ENCODE data around the gene FAM13C.

FAM13C gene

DNA sequence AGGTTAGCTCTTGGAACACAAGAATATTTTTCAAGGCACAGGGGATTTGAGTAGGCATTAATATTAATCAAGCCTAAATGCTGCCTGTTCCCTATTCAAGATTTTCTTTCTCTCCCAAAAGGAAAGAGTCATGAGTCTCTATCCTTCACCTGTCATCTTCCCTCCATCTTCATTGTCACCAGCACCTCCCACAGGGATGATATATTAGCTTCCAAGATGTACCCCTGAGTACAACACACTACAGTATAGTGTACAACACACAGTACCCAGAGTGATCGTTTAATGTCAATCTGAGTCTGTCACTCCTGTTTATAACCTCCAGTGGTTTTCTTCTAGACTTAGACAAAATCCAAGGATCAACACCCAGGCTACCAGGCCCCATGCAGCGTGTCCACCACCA, 50.1 kb downstream of the FAM13C start:
- no peak for DNase-seq

DNA sequence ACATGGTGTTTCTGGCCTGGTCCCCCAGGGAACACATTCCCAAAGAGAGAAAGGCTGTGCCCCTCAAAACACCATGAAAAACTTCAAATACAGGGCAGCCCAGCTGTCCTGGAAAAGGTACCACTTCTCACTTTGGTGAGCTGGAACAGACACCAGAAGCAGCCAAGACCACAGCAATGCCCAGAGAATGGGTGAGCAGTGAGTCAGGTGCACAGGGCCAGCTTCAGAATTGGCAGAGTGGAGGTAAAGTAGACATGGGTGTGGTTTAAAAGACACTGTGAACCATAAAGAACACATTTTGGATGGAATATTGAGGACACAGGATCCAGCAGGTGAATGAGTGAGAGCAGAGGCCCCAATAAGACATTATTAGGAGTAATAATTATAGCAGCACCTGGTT, 51.3 kb downstream of the FAM13C start:
- DNase-seq = no peak

DNA sequence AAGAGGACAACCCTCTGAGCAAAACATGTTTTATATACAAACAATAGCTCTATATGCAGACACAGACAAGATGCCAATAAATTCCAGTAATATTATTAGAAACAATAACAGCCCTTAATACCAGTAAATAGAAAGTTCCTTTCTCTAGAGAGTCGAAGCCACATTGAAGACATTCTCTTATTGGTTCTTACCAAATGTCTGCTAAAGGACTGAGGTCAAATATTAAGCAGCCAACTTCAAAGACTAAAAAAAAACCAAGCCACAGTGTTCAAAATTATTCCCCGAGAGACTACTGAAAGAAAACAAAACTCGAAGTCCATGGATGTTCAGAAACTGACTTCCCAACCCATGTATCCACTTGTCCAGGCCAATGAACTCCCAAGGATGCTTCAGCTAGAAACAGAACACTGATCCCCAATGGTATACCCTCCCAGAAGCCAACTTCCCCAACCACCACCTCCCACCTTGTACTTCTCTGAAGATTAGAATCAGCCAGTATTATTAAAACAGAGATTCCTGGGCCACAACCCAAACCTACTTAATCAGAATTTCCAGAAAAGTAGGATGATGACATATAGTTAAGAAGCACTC, 51.9 kb downstream of the FAM13C start:
- DNase-seq = no peak

DNA sequence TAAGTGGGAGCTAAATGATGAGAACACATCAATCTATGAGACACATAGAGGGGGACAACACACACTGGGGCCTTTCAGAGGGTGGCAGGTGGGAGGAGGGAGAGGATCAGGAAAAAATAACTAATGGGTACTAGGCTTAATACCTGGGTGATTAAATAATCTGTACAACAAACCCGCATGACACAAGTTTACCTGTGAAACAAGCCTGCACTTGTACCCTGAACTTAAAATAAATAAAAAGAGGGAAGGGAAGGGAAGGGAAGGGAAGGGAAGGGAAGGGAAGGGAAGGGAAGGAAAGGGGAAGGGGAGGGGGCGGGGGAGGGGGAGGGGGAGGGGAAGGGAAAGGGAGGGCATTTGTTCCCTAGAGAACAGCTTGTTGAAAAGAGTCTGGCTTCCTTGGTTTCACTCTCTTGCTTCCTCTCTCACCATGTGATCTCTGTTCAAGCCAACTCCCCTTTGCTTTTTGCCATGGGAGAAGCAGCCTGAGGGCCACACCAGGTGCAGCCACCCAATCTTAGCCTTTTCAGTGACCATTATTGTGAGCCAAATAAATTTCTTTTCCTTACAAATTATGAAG, 57.7 kb downstream of the FAM13C start:
- no peak for DNase-seq

DNA sequence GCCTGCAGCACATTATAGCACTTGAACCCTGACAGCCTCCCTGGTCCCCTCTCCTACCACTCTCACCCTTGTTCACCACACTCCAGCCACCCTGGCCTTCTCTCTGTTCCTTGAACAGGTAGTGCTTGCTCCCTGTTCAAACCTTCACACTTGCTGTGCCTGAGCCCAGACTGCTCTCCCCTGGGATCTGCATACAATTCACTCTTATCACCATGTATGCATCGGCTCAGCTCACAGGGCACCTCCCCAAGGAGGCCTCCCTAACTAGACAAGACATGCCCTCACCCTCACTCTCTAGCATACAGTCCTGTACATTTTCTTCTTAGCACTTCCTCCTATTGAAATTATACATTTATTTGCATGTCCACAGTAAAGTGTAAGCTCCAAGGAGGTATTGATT, 59.3 kb downstream of the FAM13C start:
- DNase-seq = no peak

DNA sequence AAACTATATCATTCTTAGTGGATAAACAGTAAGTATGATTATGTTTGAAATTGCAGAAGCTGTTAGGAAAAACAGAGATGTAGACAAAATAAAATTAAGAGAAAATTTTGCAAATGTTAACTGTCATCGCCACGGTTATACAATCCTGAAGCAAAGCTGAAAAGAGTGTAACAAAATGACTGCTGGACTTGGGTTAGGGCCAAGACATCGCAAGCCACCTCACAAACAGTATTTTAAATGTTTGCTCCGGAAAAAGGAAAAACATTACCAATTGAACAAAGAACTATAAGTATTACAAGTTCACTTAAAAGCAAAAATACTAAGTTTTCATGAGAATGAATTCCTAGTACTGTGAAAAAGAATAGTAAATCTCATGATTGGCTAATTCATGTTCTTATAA, 60.0 kb downstream of the FAM13C start:
- no peak for DNase-seq

DNA sequence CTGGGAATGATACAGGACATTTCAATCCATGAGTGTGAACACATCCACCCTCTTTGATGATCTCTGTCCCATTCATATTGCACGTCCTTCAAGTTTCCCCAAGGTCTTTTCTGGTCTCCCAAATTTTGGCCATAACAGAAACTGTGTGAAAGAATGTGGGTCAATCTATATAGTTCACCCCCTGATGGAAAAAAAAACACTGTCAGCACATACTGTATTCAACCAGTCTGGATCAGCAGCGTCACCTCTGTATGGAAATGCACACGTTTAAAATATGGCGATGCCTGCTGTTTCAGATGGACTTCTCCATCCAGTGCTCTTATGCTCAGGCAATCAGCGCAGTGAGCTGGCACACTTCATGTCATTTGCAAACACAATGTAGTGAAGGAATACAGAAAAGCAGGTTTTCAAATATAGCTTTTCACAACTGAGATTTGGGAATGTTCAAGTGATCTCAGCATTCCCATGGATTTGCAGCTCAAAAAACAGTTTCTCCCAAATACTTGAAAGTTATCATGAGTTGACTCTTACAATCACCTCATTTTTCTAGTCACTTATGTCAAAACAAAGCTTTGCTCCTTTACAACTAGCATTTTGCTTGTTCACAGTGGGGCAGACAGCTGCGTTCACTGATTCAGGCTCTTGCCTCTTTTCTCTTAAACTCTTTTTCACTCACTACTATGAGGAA, 61.1 kb downstream of the FAM13C start:
- DNase-seq = no peak

DNA sequence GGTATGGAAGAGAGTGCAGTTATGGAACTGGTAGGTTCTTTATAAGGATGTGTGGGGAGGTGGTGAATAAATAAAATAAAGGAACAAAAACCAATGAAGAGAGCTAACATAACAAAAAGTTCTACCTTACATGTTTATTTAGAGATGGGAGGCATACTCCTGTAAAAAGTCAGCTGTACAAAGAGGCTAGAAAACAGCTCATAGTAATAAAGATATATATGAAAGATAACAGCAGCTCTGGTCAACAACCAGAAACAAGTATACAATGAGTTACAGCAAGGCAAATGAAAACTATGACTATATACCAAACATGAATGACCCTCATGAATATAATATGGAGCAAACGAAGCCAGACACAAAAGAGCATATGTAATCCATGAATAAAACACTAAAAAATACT, 62.0 kb downstream of the FAM13C start:
- no peak for DNase-seq

DNA sequence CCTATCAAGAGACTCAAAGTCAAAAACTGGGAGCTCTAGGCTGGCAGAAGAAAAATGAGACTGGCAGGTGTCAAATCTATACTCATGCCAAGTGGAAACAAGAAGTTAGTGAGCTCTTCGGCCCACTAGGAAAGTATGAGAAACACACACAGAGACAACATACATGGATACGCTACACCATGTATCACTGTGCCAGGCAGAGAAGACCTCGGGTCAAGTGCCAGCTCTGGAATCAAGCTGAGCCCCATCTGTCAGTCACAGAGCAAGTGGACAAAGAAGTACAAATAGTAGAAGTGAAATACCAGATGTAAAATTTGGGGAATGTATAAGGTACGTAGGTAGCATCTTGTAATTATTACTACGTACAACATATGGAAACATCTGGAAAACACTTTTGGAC, 62.4 kb downstream of the FAM13C start:
- no peak for DNase-seq

DNA sequence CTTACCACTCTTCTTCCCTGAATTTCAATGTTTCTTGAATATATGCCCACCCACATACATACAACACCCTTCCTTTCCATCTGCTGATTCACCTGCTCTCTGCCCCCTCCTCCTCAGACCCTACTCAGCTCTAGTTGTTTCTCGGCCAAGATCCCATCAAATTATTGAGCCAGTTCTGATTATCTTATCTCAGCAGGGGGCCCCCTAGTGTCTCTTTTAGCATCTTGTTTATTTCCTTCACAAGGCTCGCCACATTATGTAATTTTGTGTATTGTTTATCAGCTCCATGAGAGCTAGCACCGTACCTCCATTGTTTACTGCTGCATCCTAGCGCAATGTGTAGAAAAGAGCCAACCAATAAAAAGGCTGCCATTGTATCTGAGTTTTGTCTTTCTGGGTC, 71.9 kb downstream of the FAM13C start:
- no peak for DNase-seq

DNA sequence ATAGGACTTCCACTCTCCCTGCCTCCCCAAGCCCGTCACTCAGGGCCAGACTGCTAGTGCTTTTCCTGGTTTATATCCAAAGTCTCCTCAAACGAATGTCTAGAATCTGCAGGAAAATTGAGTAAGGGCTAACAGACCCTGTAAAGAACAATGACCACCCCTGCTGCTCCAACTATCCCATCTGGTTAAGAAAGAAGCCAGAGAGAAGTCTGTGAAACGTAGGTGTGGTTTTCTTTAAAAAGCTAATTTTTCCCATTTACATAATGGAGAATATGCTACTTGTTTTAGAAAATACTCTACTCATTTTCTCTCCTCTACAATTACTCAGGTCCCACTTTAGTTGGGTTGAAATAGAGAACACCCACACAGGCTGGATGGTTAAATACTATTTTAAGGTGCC, 72.5 kb downstream of the FAM13C start:
- DNase-seq = no peak

DNA sequence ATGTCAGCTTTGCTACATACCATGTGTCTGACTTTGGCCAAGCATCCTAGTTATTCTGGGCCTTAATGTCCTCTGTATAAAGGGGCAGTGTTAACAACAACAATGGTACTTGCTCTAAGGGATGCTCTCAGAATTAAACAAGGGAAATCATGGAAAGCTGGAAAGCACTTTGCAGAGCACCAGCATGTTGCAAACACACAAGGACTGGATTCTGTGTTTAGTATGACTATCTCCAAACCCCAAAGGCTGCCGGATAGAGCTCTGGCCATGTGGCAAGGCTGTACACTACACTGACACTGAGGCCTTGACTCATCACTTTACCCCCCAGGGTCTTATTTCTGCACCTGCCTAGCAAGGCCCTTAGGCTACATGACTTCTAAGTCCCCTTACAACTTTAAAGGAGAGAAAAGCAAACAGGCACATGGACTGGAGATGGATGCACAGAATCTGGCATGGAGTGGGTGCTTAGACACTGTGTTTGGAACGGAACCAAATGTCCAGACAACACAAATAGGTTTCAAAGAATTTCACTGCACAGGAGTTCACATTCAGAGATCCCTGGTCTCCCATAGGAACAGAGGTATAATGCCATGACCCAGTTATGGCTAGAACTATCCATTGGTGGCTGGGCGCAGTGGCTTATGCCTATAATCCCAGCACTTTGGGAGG, 74.6 kb downstream of the FAM13C start:
- no peak for DNase-seq

DNA sequence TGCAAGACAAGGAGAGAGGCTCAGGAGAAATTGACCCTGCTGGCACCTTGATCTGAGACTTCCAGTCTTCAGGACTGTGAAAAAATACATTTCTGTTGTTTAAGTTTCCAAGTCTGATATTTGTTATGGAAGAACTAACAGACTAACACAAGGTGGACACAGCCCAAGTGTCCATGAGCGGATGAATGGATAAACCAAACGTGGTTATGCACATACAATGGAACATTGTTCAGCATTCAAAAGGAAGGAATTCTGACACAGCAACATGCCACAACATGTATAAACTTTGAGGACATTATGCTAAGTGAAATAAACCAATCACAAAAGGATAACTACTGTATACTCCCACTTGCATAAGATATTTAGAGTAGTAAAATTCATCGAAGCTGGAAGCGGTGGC, 76.5 kb downstream of the FAM13C start:
- DNase-seq = no peak

DNA sequence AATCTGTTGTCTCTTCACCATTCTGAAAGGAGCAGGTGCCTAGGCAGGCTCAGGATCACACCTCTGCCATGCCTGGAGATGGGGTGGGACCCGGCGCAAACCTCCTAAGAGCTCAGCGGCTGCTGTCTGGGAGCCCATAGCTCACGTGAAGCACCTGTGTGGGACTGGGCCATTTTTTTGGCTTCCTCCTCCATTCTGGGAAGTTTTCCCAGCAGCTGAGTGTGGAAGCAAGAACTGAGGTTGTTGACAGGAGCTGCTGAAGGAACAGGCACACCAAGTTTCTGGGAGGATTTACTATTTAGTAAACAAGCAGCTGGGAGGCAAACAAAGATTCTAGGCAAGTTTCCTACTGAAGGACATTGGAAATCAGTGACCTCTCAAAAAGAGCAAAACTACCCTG, 77.3 kb downstream of the FAM13C start:
- DNase-seq = no peak

DNA sequence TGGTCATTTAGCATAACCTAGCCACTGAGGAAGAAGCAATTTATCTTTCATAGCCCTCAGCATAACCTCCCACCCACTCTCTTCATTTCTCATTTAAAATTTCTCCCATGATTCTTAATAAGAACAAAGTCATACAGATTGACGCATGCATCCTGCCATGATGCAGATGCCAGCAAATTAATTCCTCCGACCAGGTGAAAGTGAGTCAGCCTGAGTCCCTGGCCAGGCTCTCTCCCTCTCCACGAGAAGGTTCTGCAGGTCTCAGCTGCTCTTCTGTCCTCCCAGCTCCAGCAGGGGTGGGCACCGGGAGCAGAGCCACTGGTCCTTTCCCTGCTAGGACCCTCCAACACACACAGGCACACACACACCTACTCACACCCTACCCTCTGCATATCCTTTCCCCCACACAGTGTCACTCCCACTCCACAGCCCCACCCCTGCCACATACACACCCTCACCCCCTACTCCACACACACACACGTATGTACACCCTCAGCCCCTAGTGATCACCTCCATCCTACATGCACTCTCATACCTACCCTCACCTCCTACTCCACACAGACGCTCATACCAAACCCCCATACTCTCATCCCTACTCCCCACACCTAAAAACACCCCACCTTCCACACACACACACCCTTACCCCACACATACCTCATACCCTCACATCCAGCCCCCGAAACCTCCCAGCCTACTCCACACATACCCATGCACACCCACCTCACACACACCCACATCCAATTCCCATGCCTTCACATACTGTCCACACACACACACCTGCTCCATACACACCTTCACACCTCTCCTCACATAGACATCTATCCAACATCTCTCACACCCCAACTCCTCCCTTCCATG, 78.0 kb downstream of the FAM13C start:
- DNase-seq = no peak

DNA sequence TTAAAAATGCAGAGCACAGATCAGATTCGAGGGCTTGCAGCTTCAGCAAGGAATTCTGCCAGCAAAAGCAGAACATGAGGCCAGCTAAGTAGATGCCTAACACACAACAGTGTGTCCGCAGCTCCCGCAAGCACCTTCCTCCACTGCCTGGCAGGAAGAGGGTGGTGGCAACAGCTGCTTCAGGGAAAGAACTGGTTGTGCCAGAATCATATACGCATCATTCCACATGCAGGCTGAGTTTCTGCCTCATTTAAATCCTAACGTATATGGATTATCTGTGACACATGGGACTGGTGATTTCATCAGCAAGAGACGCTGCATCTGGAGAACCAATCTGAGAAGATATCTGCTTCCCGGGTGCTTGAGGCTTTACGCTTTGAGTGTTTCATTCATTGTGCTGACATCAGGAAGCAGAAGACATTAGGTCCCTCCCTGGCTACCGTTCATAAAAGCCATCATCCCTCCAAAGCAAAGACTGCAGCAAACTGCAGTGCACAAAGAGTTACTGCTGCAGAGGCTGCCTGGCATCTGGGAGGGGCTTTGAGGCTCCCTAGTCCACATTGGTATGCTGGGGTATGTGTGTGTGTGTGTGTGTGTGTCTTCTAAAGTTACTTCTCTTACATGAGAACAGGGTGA, 78.8 kb downstream of the FAM13C start:
- no peak for DNase-seq

DNA sequence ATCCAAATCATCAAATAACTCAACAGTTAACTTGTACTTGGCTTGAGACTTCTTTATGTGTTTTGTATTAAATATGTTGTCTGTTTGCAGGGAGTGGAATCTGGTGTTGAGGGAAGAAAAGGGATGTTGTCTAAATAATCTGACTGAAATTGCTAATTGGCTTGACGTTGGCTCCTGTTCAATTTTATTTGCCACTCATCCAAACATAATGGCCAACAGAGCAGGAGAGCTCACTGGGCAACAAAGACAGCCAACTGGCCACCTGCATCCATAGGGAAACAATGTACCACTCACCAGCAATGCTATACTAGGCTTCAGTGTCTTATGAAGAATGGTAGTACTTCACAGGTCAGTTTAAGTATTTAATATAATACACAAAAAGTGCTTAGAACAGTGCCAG, 80.5 kb downstream of the FAM13C start:
- DNase-seq = no peak

DNA sequence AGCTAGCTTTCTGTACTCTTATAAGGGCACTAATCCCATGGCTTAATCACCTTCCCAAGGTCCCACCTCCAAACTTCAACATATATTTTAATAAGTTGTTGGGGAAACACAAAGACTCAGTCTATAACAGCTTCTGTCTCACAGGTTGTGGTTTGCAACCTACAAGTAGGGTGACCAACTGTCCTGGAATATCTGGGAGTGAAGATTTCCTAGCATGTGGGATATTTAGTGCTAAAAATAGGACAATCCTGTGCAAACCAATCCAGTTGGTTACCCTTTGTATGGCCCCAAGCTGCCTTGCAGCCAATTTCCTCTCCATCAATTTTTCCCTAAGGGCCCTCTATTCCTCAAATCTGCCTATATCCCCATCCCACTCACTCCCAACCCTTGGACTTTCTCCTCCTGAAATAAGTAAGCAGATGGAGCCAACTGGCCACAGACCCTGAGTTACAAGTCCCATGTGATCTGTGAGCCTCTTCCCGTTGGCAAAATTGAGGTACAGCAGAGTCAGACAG, 82.3 kb downstream of the FAM13C start:
- DNase-seq = no peak

DNA sequence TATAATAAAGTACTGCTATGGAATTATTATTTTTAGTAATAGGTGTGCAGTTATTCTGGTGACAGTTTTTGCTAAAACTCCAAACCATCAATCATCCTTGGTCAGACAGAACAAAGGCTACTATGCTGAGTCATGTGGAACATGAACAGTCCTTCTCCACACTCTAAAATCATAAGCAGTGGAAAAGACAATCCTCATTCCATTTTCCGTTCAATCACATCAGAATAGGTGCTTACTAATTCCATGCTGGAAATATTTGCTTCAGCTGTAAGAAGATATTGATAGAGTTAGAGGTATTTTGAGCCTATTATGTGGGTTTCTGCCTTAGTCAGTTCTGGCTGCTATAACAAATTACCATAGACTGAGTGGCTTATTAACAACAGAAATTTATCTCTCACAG, 82.9 kb downstream of the FAM13C start:
- DNase-seq = no peak

DNA sequence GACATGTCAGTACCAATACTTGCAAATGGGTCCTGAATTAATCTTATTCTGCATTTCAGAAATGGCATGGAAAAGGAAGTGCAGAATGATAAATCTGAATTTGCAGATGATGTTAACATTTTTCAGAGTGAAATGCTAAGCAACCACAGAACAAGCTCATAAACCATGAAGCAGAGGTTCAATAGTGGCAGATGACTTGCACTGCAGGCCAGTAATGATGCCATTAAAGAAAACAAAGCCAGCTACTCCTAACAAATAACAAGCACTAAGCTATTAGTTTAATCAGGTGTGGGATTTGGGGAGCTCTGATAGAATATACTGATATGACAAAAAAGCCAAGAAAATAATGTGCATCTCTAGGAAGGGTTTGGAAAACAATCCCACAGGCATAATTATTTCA, 85.4 kb downstream of the FAM13C start:
- DNase-seq = no peak

DNA sequence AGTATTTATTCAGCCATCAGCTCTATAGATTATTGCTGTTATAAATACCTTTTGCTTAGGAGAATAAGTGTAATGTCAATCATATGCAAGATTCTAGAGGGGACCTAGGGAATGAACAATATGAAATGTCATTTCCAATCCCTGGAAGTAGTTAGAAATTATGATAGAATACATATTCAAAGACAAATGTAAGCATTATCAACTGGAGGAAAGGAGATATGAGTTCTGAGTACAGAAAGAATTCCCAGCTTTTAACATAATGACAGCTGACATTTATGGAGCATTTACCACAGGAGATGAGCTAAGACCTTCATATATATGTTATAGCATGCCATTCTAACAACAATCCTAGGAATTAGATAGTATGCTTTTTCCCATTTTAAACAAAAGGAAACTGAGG, 86.2 kb downstream of the FAM13C start:
- DNase-seq = no peak

DNA sequence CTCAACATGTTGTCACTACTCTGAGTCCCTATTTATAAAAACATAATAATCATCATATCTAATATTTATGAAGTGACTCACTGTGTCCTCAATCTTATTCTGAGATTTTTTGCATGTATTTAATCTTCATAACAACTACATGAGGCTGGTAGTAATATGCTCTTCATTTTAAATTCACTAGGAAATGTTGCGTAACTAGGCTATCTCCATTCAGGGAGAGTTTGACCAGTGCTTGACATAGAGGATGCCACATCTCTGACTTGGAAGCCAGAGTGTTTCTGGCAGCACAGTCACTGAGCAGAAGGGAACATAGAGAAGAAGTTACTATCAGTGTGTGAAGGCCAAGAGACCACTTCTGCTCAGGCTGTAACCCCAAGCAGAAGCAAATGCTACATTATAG, 88.9 kb downstream of the FAM13C start:
- DNase-seq = no peak

DNA sequence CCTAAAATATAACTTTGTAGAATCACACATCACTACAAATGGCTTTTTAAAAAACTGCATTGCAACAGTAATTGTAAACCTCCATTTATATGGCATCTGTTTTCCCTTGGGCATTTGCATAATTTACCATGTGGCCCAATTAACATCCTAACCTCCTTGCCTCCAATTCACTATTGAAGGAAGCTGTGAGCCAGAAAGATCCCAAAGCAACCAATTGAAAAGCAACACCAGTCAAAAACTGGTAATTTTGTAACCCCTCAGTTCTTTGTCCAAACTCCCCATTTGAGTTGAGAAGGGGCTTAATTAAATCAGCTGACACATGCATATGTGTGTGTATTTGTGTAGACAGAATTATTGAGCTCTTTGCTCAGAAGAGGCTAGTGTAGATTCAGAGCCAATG, 90.3 kb downstream of the FAM13C start:
- no peak for DNase-seq

Measured in NCI-H2227 treated with DMSO at 0.1 percent for 48 hours (cell line).